Retinal pigment epithelial cell (primary cell): Measurements from ENCODE around the gene TIE1.

Experiments used
- DNase-seq: peaks from one replicate; pipeline ENCODE4 v3.0.0-alpha.2; 2010; ENCODE audit warnings: low read depth
- H3K4me3 ChIP-seq: 2 replicates; pipeline ENCODE4 v1.5.1; 2011; ENCODE audit warnings: mild to moderate bottlenecking, low read length, control low read depth, moderate library complexity
- CTCF ChIP-seq: conservative IDR thresholded peaks from 2 replicates; pipeline ENCODE4 v1.5.1; 2011; ENCODE audit warnings: low read depth, low read length, control low read depth, inconsistent platforms

Gene TIE1

GRCh38 chr1:43317817-43318471 lies 17.2 kb downstream of the TIE1 start:
- H3K4me3 ChIP-seq, result no peak overlapping the region
- TF ChIP-seq CTCF, result no peak
- no peak for DNase-seq

- H3K4me3 ChIP-seq, result no peak overlapping the region
- no peak for DNase-seq
- TF ChIP-seq CTCF, result no peak
Observed at GRCh38 chr1:43318831-43319230, 18.0 kb downstream of the TIE1 start.

- no peak for DNase-seq
- H3K4me3 ChIP-seq, result no peak overlapping the region
- no peak for TF ChIP-seq CTCF
Observed at GRCh38 chr1:43319288-43319687, 18.5 kb downstream of the TIE1 start.

- TF ChIP-seq CTCF, result no peak
Observed at GRCh38 chr1:43319766-43320165, 19.0 kb downstream of the TIE1 start.

GRCh38 chr1:43321331-43321891 lies 20.6 kb downstream of the TIE1 start:
- no peak overlapping the region for H3K4me3 ChIP-seq
- DNase-seq, result no peak

More at GRCh38 chr1:43319766-43320165, 19.0 kb downstream of the TIE1 start:
- no peak for DNase-seq
- H3K4me3 ChIP-seq, result no peak overlapping the region

GRCh38 chr1:43322506-43322905 lies 21.7 kb downstream of the TIE1 start:
- TF ChIP-seq CTCF, result no peak
- DNase-seq, result no peak
- no peak overlapping the region for H3K4me3 ChIP-seq

More at GRCh38 chr1:43321331-43321891, 20.6 kb downstream of the TIE1 start:
- TF ChIP-seq CTCF, result no peak

GRCh38 chr1:43324810-43325209 lies 24.0 kb downstream of the TIE1 start:
- H3K4me3 ChIP-seq, result no peak overlapping the region
- DNase-seq, result no peak
- no peak for TF ChIP-seq CTCF
